Measurements from ENCODE around the gene HEATR9. TPM values are rescaled to one million over a fixed set of nuclear protein-coding genes. Genes with fewer than 3 reads are reported as not detected.

Gene HEATR9
- total and polyA plus RNA-seq, 3 donors from 2014 or later, result 6.1 to 28.3 (median 7.8) TPM

DNA sequence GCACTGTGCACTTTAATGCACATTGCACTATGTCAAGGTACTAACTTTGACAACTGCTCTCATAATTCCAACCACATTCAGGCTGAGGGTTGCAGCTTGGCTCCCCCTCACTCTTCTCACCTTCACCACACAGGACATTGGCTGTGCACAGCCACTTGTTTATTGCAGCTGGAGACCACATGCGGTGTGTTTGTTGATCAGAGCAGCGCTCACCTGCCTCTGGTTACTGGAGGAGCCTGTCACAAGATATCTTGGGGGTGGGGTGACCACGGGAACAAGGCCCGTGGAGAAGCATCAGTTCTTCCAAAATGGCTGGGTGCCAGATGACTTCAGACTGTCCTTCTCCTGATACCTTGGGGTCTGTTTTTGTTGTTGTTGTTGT, 22.1 kb upstream of the HEATR9 start:
- peak; percentile 17 for DNase-seq
- intact Hi-C loops (cut with DNase I; ENCODE audit: low total_unique reads), result no loop called here
- H3K27ac ChIP-seq, result no peak overlapping the region
- H3K9me3 ChIP-seq, result no peaks in the 10 kb centered on the region
- H3K27me3 ChIP-seq, result no peaks in the 10 kb centered on the region
- 60 to 61% methylated on average over 4 of the region's 4 CpGs for WGBS, 2 donors
- H3K4me1 ChIP-seq, result no peaks in the 10 kb centered on the region
- H3K4me3 ChIP-seq, result no peak overlapping the region
- H3K36me3 ChIP-seq (ENCODE audit: low read depth, missing control alignments), result no peaks in the 10 kb centered on the region
- TF ChIP-seq POLR2A (IDR thresholded peaks at IDR 0.05), result no peak
- TF ChIP-seq, protein P1, sequence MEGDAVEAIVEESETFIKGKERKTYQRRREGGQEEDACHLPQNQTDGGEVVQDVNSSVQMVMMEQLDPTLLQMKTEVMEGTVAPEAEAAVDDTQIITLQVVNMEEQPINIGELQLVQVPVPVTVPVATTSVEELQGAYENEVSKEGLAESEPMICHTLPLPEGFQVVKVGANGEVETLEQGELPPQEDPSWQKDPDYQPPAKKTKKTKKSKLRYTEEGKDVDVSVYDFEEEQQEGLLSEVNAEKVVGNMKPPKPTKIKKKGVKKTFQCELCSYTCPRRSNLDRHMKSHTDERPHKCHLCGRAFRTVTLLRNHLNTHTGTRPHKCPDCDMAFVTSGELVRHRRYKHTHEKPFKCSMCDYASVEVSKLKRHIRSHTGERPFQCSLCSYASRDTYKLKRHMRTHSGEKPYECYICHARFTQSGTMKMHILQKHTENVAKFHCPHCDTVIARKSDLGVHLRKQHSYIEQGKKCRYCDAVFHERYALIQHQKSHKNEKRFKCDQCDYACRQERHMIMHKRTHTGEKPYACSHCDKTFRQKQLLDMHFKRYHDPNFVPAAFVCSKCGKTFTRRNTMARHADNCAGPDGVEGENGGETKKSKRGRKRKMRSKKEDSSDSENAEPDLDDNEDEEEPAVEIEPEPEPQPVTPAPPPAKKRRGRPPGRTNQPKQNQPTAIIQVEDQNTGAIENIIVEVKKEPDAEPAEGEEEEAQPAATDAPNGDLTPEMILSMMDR (IDR thresholded peaks at IDR 0.05), result no peak

DNA sequence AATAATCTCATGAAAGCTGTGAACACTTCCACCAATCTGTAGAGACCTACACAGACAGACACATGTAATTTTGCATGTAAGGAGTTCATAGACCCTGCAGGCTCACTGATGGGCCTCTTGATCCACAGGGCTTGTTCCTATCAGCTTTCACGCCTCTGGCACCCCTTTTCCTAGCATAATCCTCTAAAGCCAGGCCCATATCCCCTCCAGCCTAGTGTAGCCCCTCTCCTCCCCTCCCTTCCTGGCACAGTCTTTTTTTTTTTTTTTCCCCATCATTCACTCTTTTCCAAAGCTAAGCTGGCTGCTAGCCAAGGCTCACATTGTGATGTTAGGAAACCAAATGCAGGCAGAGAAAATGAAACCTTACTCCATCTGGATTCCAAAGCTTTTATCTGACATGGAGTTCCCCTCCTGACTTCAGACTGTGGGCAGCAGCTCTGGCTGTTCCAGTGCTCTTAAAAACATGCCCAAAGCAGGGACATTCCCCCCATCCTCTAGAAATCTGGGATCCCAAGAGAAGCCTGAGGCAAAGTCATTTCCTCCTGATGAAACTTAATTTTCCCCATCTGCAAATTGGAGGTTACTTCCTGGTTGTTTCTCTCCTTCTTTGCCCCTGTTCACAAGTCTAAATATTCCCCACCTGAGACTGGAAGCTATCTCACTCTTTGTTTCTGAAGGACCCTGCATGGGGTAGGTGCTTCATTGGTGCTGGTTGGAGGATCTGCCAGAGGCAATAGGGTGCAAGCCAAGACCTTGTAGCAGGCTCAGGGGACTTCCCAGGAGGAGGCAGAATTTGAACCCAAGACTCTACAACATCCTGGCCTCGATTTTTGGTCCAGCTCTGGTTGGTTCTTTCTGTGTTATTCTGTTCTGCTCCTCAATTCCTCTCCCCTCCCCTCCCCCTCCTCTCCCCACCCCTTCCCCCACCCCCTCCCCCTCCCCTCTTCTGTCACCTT, 21.4 kb upstream of the HEATR9 start:
- H3K27me3 ChIP-seq, result no peaks in the 10 kb centered on the region
- peak; percentile 21 for DNase-seq
- H3K4me1 ChIP-seq, result no peaks in the 10 kb centered on the region
- TF ChIP-seq, protein P1 (IDR thresholded peaks at IDR 0.05), result no peak
- no peak for TF ChIP-seq POLR2A (IDR thresholded peaks at IDR 0.05)
- intact Hi-C loops (cut with DNase I; ENCODE audit: low total_unique reads), result no loop called here
- WGBS, 2 donors, result 83 to 88% methylated on average over 2 of the region's 2 CpGs
- no peak overlapping the region for H3K4me3 ChIP-seq
- H3K9me3 ChIP-seq, result no peaks in the 10 kb centered on the region
- no peaks in the 10 kb centered on the region for H3K36me3 ChIP-seq (ENCODE audit: low read depth, missing control alignments)
- no peak overlapping the region for H3K27ac ChIP-seq

DNA sequence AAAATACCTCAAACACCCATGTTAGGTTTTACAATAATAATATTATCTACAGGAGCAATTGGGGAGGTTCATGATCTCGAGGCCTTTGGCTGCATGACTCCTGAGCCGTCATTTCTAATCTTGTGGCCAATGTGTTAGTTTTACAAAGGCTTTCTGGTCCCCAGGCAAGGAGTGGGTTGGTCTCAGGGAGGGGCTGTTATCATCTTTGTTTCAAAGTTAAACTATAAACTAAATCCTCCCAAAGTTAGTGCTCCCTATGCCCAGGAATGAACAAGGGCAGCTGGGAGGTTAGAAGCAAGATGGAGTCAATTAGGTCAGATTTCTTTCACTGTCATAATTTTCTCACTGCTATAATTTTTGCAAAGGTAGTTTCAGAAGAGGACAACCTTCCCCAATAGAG, 20.6 kb upstream of the HEATR9 start:
- WGBS, 2 donors, result 58 to 78% methylated on average over 2 of the region's 2 CpGs
- DNase-seq, result no peak
- Histone ChIP-seq H3K4me3 (no peak overlapping the region), H3K36me3 (ENCODE audit: low read depth, missing control alignments) (no peaks in the 10 kb centered on the region), H3K4me1 (no peaks in the 10 kb centered on the region), H3K9me3 (no peaks in the 10 kb centered on the region), H3K27me3 (no peaks in the 10 kb centered on the region), H3K27ac (no peak overlapping the region)
- intact Hi-C loops (cut with DNase I; ENCODE audit: low total_unique reads), result no loop called here
- TF ChIP-seq POLR2A (IDR thresholded peaks at IDR 0.05), result no peak
- TF ChIP-seq, protein P1 (IDR thresholded peaks at IDR 0.05), result no peak

DNA sequence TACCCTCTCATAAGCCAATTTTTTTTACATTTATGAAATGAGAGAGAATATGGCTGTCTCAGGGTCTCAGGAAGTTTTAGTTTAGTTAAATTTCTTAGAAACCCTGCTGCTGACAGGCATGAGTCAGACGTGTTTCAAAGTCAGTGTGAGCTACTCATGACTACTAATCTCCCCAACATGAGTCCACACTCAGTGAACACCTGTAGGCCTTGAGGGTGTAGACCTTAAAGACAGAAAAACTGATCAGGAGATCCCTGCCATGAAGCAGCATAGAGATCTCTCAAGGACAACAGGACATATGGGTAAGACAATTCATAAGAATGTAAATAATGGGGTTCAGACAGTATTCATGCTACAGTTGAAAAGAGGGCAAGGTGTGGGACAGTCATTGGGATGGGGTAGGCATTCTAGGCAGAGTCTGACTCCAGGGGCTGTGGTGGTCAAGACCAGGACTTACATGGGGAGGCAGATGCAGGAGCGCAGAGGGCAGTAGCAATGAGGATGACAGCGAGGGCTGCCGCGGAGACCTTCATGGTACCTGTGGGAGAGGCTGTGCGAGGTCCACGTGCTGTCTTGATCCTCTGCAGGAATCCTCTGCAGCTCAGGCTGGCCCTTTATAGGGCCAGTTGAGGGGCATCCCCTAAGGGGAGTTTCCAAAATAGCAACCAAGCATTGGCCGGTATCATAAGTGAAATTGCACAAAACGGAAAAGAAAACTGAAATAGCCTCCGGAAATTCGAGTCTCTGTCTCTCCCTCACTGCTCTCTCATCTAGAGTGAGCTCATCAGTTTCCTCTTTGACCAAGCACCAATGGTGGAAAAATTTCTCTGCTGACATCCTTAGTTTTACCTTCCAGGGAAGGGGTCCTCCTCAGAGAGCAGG, 11.3 kb upstream of the HEATR9 start, which contains the start of gene CCL5:
Gene CCL5 (minus strand): TSS at position 588 of the 882 bp plus-strand sequence.
- TF ChIP-seq, protein P1 (IDR thresholded peaks at IDR 0.05), result no peak
- no peak for TF ChIP-seq POLR2A (IDR thresholded peaks at IDR 0.05)

More for the DNA sequence above, 11.3 kb upstream of the HEATR9 start, which contains the start of gene CCL5:
- H3K27me3 ChIP-seq, result no peaks in the 10 kb centered on the region
- intact Hi-C loops (cut with DNase I; ENCODE audit: low total_unique reads), result no loop called here
- no peak within 1 kb of the TSS for H3K27ac ChIP-seq
- H3K4me3 ChIP-seq, result no peak within 1 kb of the TSS
- DNase-seq, result no peak
- WGBS, 2 donors, result 69 to 75% methylated on average over 11 of the region's 11 CpGs
- H3K4me1 ChIP-seq, result no peaks in the 10 kb centered on the region
- H3K36me3 ChIP-seq (ENCODE audit: low read depth, missing control alignments), result no peaks in the 10 kb centered on the region
- H3K9me3 ChIP-seq, result no peaks in the 10 kb centered on the region

Measured in testis (tissue), 3 donors.